AG20443 (cell line): ENCODE results near the gene SURF1.
"Not testable (repeated sequence)": the region's sequence is repeated elsewhere in the genome, so short reads cannot be mapped to it uniquely, and the experiment has no call there.

Source experiments
- DNase-seq: peaks from one replicate; pipeline ENCODE4 v3.0.0; 2012; ENCODE audit warnings: low spot score, mixed read lengths

Gene SURF1

GRCh38 chr9:133356391-133357091, at the start of gene SURF1, which contains the start of gene SURF2:
Gene SURF1, minus strand, starts transcription at chr9:133356487. Its CDS starts 34 bp downstream, at chr9:133356453.
Gene SURF2, plus strand, starts transcription at chr9:133356550. Its CDS starts 43 bp downstream, at chr9:133356593.
- DNase-seq: peak; percentile 95

- DNase-seq: peak; percentile 73
Measured at GRCh38 chr9:133405508-133406438, 49.5 kb upstream of the SURF1 start.

- no peak for DNase-seq
Measured at GRCh38 chr9:133404454-133405002, 48.2 kb upstream of the SURF1 start.

GRCh38 chr9:133403766-133404453, 47.6 kb upstream of the SURF1 start:
- peak; percentile 36 for DNase-seq

GRCh38 chr9:133402689-133403088, 46.4 kb upstream of the SURF1 start:
- no peak for DNase-seq

GRCh38 chr9:133401588-133401987, 45.3 kb upstream of the SURF1 start:
- no peak for DNase-seq

GRCh38 chr9:133400292-133400691, 44.0 kb upstream of the SURF1 start:
- no peak for DNase-seq

- DNase-seq: no peak
Measured at GRCh38 chr9:133397895-133398294, 41.6 kb upstream of the SURF1 start.

GRCh38 chr9:133397370-133397769, 41.1 kb upstream of the SURF1 start:
- peak; percentile 4 for DNase-seq

GRCh38 chr9:133396952-133397351, 40.7 kb upstream of the SURF1 start:
- DNase-seq: peak; percentile 43

GRCh38 chr9:133394687-133395271, 38.5 kb upstream of the SURF1 start:
- DNase-seq: peak; percentile 5

GRCh38 chr9:133393399-133393798, 37.1 kb upstream of the SURF1 start:
- DNase-seq: no peak

- not testable (repeated sequence) for DNase-seq
Measured at GRCh38 chr9:133392308-133392707, 36.0 kb upstream of the SURF1 start.

GRCh38 chr9:133391449-133391848, 35.2 kb upstream of the SURF1 start:
- not testable (repeated sequence) for DNase-seq

- DNase-seq: no peak
Measured at GRCh38 chr9:133390713-133391112, 34.4 kb upstream of the SURF1 start.

GRCh38 chr9:133389562-133389961, 33.3 kb upstream of the SURF1 start:
- no peak for DNase-seq

GRCh38 chr9:133389025-133389557, 32.8 kb upstream of the SURF1 start:
- no peak for DNase-seq

GRCh38 chr9:133387680-133388079, 31.4 kb upstream of the SURF1 start:
- DNase-seq: no peak

- DNase-seq: no peak
Measured at GRCh38 chr9:133386338-133386737, 30.1 kb upstream of the SURF1 start.

- DNase-seq: no peak
Measured at GRCh38 chr9:133385452-133385851, 29.2 kb upstream of the SURF1 start.

- DNase-seq: no peak
Measured at GRCh38 chr9:133384736-133385321, 28.5 kb upstream of the SURF1 start.
